K562 (cell line): Measurements from ENCODE around the gene CLHC1. TPM values are rescaled to one million over a fixed set of nuclear protein-coding genes. Genes with fewer than 3 reads are reported as not detected.
"Not testable (repeated sequence)": the region's sequence is repeated elsewhere in the genome, so short reads cannot be mapped to it uniquely, and the experiment has no call there.

Source experiments
- ATAC-seq: fragments of 200-7000 bp; cut with Tn5 transposase; 3 replicates; pipeline ENCODE4 v1.9.1; 2020; ENCODE audit warnings: moderate library complexity
- BruUV-seq: library from RNA; stranded (reverse); fragments of 400-500 nt; replicated peaks from 2 replicates; lab custom pipeline; 2021; lab: Mats Ljungman, UMichigan
- CTCF ChIA-PET: fragments of 300-600 bp; formaldehyde crosslinking; extraction: SDS; loops from one replicate; lab custom pipeline; 2021; ENCODE audit warnings: low intra/inter-chr PET ratio; lab: Yijun Ruan, JAX
- POLR2A ChIA-PET: fragments of 300-600, 350-650 bp; sonication (Branson Sonifier 250); formaldehyde crosslinking; extraction: SDS; loops from one replicate; lab custom pipeline; 2021; ENCODE audit warnings: antibody characterized with exemption, inconsistent platforms; lab: Yijun Ruan, JAX
- DNase-seq, 4 experiments: peaks; one replicate each; pipeline versions ENCODE4 v3.0.0 to v3.0.0-alpha.2; 2011 to 2018; ENCODE audit warnings: low spot score in 3 of 4, mixed read lengths in 3 of 4; ENCODE audit errors: extremely low read depth in 1 of 4
- FAIRE-seq: peaks from 2 replicates; lab custom pipeline; 2011; peaks lifted over from hg19 to GRCh38; lab: Jason Lieb, UNC
- H2AFZ ChIP-seq: 2 replicates; pipeline ENCODE4 v1.6.0; 2011; ENCODE audit warnings: low read depth, low read length, control low read depth, inconsistent platforms
- H3K27ac ChIP-seq: fragments of 200-600 bp; 3 replicates; pipeline ENCODE4 v1.8.0; 2011; ENCODE audit warnings: low read depth, mild to moderate bottlenecking, control low read depth, inconsistent platforms, low read length, moderate library complexity, mixed read lengths; ENCODE audit errors: extremely low read depth
- H3K27me3 ChIP-seq, 2 experiments: fragments of 300-600 bp in 1 of 2; 2 replicates in 1 of 2; 3 replicates in 1 of 2; pipeline versions ENCODE4 v1.6.0 to v1.8.0; 2011; ENCODE audit warnings: inconsistent platforms in 2 of 2, low read length in 2 of 2, mild to moderate bottlenecking in 1 of 2, mixed read lengths in 1 of 2, moderate library complexity in 1 of 2; ENCODE audit not compliant: control insufficient read depth in 2 of 2, insufficient read depth in 2 of 2
- H3K36me3 ChIP-seq: fragments of 300-600 bp; 3 replicates; pipeline ENCODE4 v1.8.0; 2011; ENCODE audit warnings: mild to moderate bottlenecking, low read length, inconsistent platforms; ENCODE audit not compliant: control insufficient read depth, insufficient read depth
- H3K4me1 ChIP-seq, 2 experiments: fragments of 200-600 bp in 1 of 2; replicated peaks in 1 of 2; 2 replicates in 1 of 2; 3 replicates in 1 of 2; pipeline versions ENCODE4 v1.5.1 to v1.8.0; 2011; ENCODE audit warnings: inconsistent platforms in 2 of 2, low read length in 2 of 2, mild to moderate bottlenecking in 1 of 2, mixed read lengths in 1 of 2, moderate library complexity in 1 of 2; ENCODE audit not compliant: control insufficient read depth in 2 of 2, insufficient read depth in 2 of 2
- H3K4me2 ChIP-seq: 2 replicates; pipeline ENCODE4 v1.6.1; 2011; ENCODE audit warnings: low read length, control low read depth, inconsistent platforms, mixed read lengths; ENCODE audit not compliant: insufficient read depth
- H3K4me3 ChIP-seq: fragments of 200-600 bp; sonication (generic), shearing (Covaris generic); 2 replicates; pipeline ENCODE4 v1.5.1; 2016; ENCODE audit warnings: control low read depth, inconsistent platforms
- H3K79me2 ChIP-seq: fragments of 200-600 bp; 3 replicates; pipeline ENCODE4 v1.8.0; 2011; ENCODE audit warnings: low read length, inconsistent platforms; ENCODE audit not compliant: control insufficient read depth, insufficient read depth
- H3K9ac ChIP-seq, 2 experiments: 2 replicates each; pipeline versions ENCODE4 v1.6.0 to v1.6.1; 2011; ENCODE audit warnings: low read depth in 2 of 2, low read length in 2 of 2, control low read depth in 1 of 2, inconsistent platforms in 1 of 2, mild to moderate bottlenecking in 1 of 2, mixed read lengths in 1 of 2; ENCODE audit not compliant: insufficient read depth in 1 of 2
- H3K9me1 ChIP-seq: one replicate; pipeline ENCODE4 v1.6.0; 2011; ENCODE audit warnings: inconsistent platforms, mild to moderate bottlenecking, low read length, moderate library complexity; ENCODE audit not compliant: control insufficient read depth, insufficient read depth
- H3K9me3 ChIP-seq: replicated peaks from 2 replicates; pipeline ENCODE4 v1.5.1; 2011; ENCODE audit warnings: low read depth, low read length, inconsistent platforms; ENCODE audit not compliant: control insufficient read depth, insufficient read depth
- H4K20me1 ChIP-seq: replicated peaks from 2 replicates; pipeline ENCODE4 v1.6.1; 2011; ENCODE audit warnings: low read length, inconsistent platforms, mixed read lengths; ENCODE audit not compliant: control insufficient read depth, insufficient read depth
- WGBS: fragments of 100-300 bp; shearing (Covaris generic); methylation state at CpG from one replicate; pipeline ENCODE4 v1.1.6; 2016; ENCODE audit warnings: low coverage, mixed read lengths; ENCODE audit not compliant: insufficient coverage; ENCODE audit errors: missing lambda C conversion rate; 5-methylcytosine and 5-hydroxymethylcytosine counted together
- in situ Hi-C: fragments of 300-500 bp; cut with MboI; formaldehyde crosslinking; loops from 4 replicates; pipeline ENCODE4 v1.15.0; 2018; ENCODE audit warnings: inconsistent platforms, mixed read lengths
- intact Hi-C: fragments of 100-400 bp; cut with micrococcal nuclease; formaldehyde crosslinking; loops from 2 replicates; pipeline ENCODE4 v1.14.2; 2022
- polyA plus RNA-seq, 8 experiments: library from polyadenylated mRNA; depleted of rRNA in 4 of 8; stranded (reverse) in 5 of 8; unstranded in 3 of 8; fragments of >200 nt; fragmentation: Nextera tagmentation in 2 of 8; fragmentation: Illumina TruSeq in 1 of 8; extraction: Ambion mirVana in 2 of 8; extraction: Trizol in 1 of 8; gene quantifications; 2 replicates each; pipeline versions ENCODE4 v1.2.1 to v1.2.3, GENCODE V29; 2011 to 2014; ENCODE audit warnings: inconsistent platforms in 1 of 8, missing spikeins in 1 of 8
- total RNA-seq, 7 experiments: library from RNA; depleted of rRNA in 6 of 7; stranded (reverse); fragments of >200 nt in 6 of 7; fragmentation: Illumina TruSeq in 2 of 7; extraction: Trizol in 2 of 7; gene quantifications; 2 replicates each; pipeline versions ENCODE4 v1.2.1 to v1.2.3, GENCODE V29; 2011 to 2021; ENCODE audit warnings: low replicate concordance in 1 of 7
- TF ChIP-seq, protein P1 (sequence below), 2 experiments: fragments of 450-650 bp in 1 of 2; sonication (generic) in 1 of 2; formaldehyde crosslinking in 1 of 2; IDR thresholded peaks in 1 of 2; conservative IDR thresholded peaks in 1 of 2; 2 replicates each; pipeline versions ENCODE4 v1.6.1 to v1.8.1; 2016 to 2023; ENCODE audit warnings: mild to moderate bottlenecking in 2 of 2, moderate library complexity in 2 of 2, inconsistent platforms in 1 of 2, missing genetic modification reagents in 1 of 2

CLHC1 gene
- total and polyA plus RNA-seq, 9 of the 15 experiments (the other 6 are each of a cell fraction or from before 2014, with no cell fraction given) = 3.7 to 14.3 (median 8.6) TPM

DNA sequence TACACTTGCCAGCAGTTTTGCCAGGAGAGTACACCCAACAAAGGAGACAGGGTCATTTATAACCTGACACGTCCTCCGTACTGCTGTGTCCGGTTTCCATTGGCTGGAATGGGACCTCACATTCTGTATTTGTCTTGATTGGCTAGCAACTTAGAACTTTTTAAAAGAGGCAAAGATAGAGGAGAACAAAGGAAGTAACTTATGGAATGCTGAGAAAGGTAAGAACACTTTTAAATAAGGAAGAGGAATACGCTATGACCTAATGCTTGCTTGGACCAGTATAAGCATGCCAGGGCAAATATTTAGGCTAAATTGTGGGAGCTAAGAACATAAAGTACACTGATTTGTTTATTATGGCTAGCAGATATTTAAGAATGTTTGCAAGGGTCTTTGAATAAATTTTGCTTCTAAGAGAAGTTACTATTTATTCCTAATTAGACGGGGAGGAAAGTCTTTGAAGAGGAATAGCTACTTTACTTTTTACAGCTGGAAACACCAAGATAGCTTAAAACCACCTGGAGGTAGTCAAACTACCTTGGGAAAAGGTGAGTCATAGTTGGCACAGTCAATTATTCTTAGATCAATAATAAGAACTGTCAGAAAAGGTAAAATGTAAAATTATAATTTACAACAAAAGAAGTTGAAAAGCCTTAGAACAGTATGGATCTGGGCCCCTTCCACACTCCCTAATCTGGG is 48.9 kb upstream of the CLHC1 start:
- peaks cover 34% of the 10 kb centered on the region for H3K79me2 ChIP-seq
- FAIRE-seq, in situ Hi-C loops, H4K20me1 ChIP-seq, H3K4me3 ChIP-seq, CTCF ChIA-PET, H3K36me3 ChIP-seq, H3K4me1 ChIP-seq, H3K9me3 ChIP-seq, H3K9me1 ChIP-seq, H3K27me3 ChIP-seq, DNase-seq, ATAC-seq: not testable (repeated sequence)
- intact Hi-C loops = loop anchor here (1.0 to 5.0 kb wide), 3 partner anchors 12 to 336 kb away; partner anchors contain the start of genes CCDC88A, MTIF2 and PPP4R3B
- TSS peak; percentile 59 for BruUV-seq
- peak overlapping the region; percentile 93 to 98; a peak in 3 of 4 replicates for H3K9ac ChIP-seq
- POLR2A ChIA-PET = interaction anchor here (0.6 to 1.3 kb wide), 4 partner anchors 24 to 1165 kb away, joined by 3 to 5 read pairs (median 4); partner anchors contain the start of gene CFAP36
- peak overlapping the region; percentile 91; the same call in 1 of the 3 replicates for H3K27ac ChIP-seq
- peak overlapping the region; percentile 96; the same call in 1 of the 2 replicates for H2AFZ ChIP-seq
- TF ChIP-seq, protein P1, sequence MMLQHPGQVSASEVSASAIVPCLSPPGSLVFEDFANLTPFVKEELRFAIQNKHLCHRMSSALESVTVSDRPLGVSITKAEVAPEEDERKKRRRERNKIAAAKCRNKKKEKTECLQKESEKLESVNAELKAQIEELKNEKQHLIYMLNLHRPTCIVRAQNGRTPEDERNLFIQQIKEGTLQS (IDR thresholded peaks at IDR 0.05) = peak; percentile 42; the same call in 1 of the 2 replicates
- TF ChIP-seq, protein P1 (CRISPR knock-in tag; conservative IDR thresholded peaks at IDR 0.05) = not testable (repeated sequence)
- 92% methylated on average over 5 of the region's 5 CpGs for WGBS
- peak overlapping the region; percentile 97; the same call in 1 of the 2 replicates for H3K4me2 ChIP-seq

DNA sequence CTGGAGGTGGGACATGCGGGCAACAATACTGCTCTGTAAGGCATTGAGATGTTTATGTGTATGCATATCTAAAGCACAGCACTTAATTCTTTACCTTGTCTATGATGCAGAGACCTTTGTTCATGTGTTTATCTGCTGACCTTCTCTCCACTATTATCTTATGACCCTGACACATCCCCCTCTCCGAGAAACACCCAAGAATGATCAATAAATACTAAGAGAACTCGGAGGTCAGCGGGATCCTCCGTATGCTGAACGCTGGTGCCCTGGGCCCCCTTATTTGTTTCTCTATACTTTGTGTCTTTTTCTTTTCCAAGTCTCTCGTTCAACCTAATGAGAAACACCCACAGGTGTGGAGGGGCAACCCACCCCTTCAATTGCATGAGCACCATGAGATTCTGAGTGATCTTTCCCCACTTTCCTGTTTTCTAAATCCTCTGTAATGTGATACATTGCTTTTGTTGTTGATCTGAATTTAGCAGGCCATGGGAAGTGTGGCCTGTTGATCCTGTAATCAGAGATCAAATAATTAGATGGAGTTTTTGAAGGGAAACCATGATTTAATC is 47.8 kb upstream of the CLHC1 start:
- H3K9me1 ChIP-seq, ATAC-seq, H3K4me1 ChIP-seq, H4K20me1 ChIP-seq, H3K9me3 ChIP-seq, H3K4me3 ChIP-seq, FAIRE-seq, CTCF ChIA-PET, H3K27me3 ChIP-seq, H3K36me3 ChIP-seq, in situ Hi-C loops, BruUV-seq: not testable (repeated sequence)
- Histone ChIP-seq H2AFZ (peak overlapping the region; percentile 86), H3K79me2 (peaks cover 31% of the 10 kb centered on the region), H3K9ac (0 out of 4 replicates have a peak overlapping the region, but pooled peaks of 1 of the 2 experiments have one; percentile 34), H3K4me2 (peak overlapping the region; percentile 9; the same call in 1 of the 2 replicates), H3K27ac (0 out of 3 replicates have a peak overlapping the region, but pooled peaks have one; percentile 28)
- intact Hi-C loops = loop anchor here (5.0 kb wide), 2 partner anchors 137 to 337 kb away; partner anchors contain the start of genes CCDC88A and PPP4R3B
- POLR2A ChIA-PET = interaction anchor here (1.0 kb wide), 1 partner anchor 23 kb away, joined by 4 read pairs; no protein-coding TSS in a partner anchor
- DNase-seq = peak in 1 of 4 experiments; percentile 8
- WGBS = 40% methylated on average over 7 of the region's 7 CpGs
